GM19351 (cell line): ENCODE measurements around the gene PEX14.
"Not testable (repeated sequence)": the region's sequence is repeated elsewhere in the genome, so short reads cannot be mapped to it uniquely, and the experiment has no call there.

Experiments
- ATAC-seq: cut with Tn5 transposase; IDR thresholded peaks from one replicate; pipeline ENCODE4 v1.9.1; 2021; ENCODE audit warnings: mild to moderate bottlenecking, moderate library complexity; ENCODE audit not compliant: unreplicated experiment

Gene PEX14

GRCh38 chr1:10494418-10494753 is 19.6 kb downstream of the PEX14 start:
- ATAC-seq, result no peak

GRCh38 chr1:10494754-10495474 is 20.2 kb downstream of the PEX14 start:
- peak; percentile 82 for ATAC-seq

- no peak for ATAC-seq
Observed at GRCh38 chr1:10495475-10495817, 20.7 kb downstream of the PEX14 start.

DNA sequence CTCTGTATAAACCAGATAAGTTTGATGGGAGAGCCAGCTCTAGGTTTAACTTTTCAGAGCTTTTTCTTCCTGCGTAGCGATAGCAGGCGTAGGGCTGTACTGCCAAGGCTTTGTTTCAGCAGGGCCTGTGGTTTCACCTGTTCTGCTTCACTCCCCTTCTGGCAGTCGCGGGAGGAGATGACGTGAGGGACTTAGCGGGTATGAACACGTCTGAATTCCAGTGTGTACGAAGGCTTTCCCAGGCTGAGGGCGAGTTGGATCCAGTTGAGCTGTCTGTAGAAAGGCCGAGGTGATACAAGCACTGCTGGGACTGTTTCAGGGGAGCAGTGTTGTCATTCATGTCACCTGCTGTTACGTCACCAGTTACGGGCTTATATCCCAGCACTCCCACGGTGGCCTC is 21.2 kb downstream of the PEX14 start:
- no peak for ATAC-seq

GRCh38 chr1:10497109-10497508 is 22.4 kb downstream of the PEX14 start:
- ATAC-seq, result no peak

GRCh38 chr1:10498231-10498630 is 23.5 kb downstream of the PEX14 start:
- no peak for ATAC-seq

- no peak for ATAC-seq
Observed at GRCh38 chr1:10502206-10502605, 27.5 kb downstream of the PEX14 start.

- no peak for ATAC-seq
Observed at GRCh38 chr1:10504249-10504648, 29.5 kb downstream of the PEX14 start.

- ATAC-seq, result not testable (repeated sequence)
Observed at GRCh38 chr1:10506046-10506676, 31.4 kb downstream of the PEX14 start.

- ATAC-seq, result no peak
Observed at GRCh38 chr1:10506677-10507047, 31.9 kb downstream of the PEX14 start.

DNA sequence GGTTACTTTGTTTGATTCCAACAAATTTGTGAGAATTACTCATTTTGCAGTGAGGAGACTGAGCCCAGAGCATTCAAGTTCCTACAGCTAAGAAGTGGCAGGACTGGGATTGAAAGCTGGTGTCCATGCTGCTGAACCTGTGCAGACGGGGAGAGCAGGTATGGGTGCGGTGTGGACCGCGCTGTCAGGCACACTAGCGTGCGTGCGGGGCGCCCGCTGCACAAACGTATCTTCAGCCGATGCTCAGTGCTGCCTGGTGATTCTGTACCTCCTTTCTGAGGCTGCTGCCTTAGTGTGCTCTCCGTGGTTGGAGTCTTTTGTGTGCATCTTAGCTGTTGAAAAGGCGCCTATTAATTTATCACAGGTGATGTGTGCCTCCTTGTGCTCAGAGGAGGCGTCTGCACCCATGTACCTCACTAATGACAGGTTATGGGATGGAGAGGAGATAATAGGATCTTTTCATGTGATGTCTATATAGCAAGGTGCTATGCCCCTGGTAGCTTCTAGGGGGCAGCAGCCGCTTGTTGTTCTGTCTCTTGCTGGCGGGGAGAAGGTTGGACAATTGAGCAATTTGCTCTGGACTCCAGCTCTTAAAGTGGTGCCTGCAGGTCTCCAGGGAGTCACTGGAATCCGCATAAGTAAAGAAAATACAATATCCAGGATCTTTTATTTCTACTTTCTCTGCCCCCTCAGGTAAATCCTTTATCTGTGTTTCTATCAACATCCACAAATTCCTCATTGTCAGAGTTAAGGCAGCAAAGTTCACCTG is 32.5 kb downstream of the PEX14 start:
- peak; percentile 44 for ATAC-seq

DNA sequence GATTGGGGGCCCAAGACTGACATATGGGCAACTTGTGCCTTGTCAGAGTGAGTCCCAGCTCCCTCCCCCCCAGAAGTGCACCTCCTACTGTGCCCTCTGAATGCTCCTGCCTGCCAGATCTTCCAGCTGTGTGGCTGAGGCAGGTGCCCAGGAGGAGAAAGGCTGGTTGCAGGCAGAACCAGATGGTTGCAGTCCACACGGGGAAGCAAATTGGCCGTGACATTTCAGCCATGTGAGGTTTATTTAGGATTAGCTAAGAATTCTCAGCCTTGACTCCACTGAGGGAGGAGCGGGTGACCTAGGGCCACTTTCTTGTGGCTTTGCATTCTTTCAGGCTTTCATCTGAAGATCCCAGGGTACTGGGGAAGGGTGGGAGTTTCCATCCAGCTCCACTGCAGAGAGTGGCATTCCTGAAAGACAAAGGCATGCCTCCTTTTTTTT is 33.8 kb downstream of the PEX14 start:
- ATAC-seq, result no peak

DNA sequence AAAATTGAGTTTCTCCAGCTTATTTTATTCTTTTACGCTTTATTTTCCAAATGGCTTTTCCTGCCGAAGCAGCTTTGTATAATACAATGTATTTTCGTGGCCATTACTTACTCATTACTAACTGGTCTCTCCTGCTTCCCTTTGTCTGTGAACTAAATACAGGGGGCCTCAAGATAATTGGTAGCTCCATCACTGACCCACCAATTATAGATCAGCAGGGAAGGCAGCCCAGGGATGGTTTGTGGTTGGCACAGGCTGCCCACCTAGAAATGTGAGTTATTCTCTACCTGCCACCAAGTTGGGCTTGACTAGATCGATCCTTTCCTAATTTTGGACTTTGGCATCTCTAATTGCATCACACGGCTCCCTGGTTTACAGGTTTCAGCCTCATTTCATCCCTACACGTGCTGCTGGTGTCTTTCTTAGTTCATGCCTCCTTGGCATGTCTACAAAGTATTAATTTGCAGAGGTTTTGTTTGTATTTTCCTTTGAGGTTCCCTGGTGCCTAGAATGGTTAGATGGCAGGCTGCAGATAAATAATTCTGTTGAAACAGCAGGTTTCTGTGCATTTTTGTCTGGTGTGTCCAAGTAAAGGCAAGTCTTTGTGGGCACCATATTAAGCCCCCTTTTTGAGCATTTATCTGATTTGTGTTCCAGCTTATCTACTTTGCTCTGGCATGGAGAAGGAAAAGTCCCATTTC is 35.2 kb downstream of the PEX14 start:
- ATAC-seq, result no peak

DNA sequence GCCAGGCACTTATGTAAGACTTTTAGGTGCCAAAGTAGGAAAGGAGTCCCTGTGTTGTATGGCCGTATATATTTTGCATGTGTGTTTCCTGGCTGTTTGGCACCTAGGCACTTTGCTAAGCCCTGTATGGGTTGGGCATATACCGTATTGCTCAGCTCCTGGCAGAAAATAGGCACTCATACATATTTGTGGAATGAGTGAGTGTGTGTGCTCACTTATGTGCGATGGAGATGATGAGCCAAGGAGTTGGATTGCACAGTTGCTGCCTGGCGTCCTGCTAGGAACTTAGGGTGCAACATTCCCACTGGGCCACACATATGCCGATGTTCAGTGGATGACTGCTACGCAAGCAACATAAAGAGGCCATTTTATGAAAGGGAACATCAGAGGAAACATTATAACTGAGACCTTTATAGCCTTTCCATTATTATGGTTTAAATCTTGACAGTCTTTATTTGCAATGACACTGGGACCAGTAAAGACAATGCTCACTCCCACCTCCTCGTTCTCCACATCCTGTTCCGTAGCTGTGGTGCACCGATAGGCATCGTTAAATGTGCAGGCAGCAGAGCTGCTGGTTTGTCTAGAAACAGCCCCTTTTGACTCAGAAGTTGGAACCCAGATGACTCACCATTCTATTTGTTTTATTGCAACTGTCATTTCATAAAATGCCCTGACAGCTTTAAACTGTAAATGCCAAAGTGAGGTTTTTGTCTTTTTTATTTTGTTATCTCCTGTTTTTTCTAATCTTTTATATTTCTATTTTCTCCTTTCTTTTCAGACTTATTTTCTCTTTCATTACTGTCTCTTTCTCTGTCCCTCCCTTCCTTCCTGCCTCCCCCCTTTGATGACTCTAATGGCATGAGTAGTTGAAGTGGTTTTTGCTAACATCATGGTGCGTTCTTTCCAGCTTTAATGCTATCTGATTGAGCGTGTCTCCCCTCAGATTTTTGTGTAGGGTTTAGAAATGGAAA is 36.1 kb downstream of the PEX14 start:
- ATAC-seq, result peak; percentile 91

- ATAC-seq, result no peak
Observed at GRCh38 chr1:10511494-10511885, 36.7 kb downstream of the PEX14 start.

GRCh38 chr1:10513199-10513598 is 38.4 kb downstream of the PEX14 start:
- no peak for ATAC-seq

GRCh38 chr1:10514490-10515235 is 39.9 kb downstream of the PEX14 start:
- ATAC-seq, result no peak

GRCh38 chr1:10515301-10515975 is 40.7 kb downstream of the PEX14 start:
- ATAC-seq, result no peak
